Uterus (tissue), 2 donors: Measurements from ENCODE around the gene LSM4.

Source experiments
- POLR2A ChIP-seq, 2 donors: fragments of 450-650 bp; IDR thresholded peaks; one replicate each; pipeline ENCODE4 v1.6.1; 2016; ENCODE audit warnings: antibody characterized with exemption in 2 of 2, mild to moderate bottlenecking in 1 of 2, moderate library complexity in 1 of 2
- TF ChIP-seq, protein P1 (sequence below), 4 experiments: fragments of 200-600 bp in 2 of 4; fragments of 450-650 bp in 2 of 4; sonication (generic) in 2 of 4; IDR thresholded peaks; one replicate each; pipeline ENCODE4 v1.5.1; 2016 to 2019; ENCODE audit warnings: antibody characterized with exemption in 4 of 4, mild to moderate bottlenecking in 2 of 4, moderate library complexity in 1 of 4

GRCh38 chr19:18338541-18338940 is 15.7 kb upstream of the LSM4 start:
- TF ChIP-seq, protein P1, sequence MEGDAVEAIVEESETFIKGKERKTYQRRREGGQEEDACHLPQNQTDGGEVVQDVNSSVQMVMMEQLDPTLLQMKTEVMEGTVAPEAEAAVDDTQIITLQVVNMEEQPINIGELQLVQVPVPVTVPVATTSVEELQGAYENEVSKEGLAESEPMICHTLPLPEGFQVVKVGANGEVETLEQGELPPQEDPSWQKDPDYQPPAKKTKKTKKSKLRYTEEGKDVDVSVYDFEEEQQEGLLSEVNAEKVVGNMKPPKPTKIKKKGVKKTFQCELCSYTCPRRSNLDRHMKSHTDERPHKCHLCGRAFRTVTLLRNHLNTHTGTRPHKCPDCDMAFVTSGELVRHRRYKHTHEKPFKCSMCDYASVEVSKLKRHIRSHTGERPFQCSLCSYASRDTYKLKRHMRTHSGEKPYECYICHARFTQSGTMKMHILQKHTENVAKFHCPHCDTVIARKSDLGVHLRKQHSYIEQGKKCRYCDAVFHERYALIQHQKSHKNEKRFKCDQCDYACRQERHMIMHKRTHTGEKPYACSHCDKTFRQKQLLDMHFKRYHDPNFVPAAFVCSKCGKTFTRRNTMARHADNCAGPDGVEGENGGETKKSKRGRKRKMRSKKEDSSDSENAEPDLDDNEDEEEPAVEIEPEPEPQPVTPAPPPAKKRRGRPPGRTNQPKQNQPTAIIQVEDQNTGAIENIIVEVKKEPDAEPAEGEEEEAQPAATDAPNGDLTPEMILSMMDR (IDR thresholded peaks at IDR 0.05), result no peak
- TF ChIP-seq POLR2A (IDR thresholded peaks at IDR 0.05), result no peak
